ENCODE results near the gene ARID3A. TPM values are rescaled to one million over a fixed set of nuclear protein-coding genes. Genes with fewer than 3 reads are reported as not detected.

Gene ARID3A
- total and polyA plus RNA-seq, 2 of the 8 experiments (the other 6 are each of a cell fraction or from before 2014, with no cell fraction given) = 40.5 to 77.4 TPM

DNA sequence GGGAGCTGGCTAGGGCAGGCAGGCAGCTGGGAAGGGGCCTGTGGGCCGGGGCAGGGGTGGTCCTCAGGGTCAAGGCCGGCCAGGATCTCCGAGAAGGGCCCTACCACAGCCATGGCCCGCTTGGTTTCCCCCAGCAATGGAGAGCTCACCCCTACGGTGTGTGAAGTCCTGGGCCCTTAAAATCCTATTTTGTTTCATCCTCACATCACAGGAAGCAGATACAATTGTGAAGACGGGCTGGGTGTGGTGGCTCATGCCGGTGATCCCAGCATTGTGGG, 23.8 kb upstream of the ARID3A start (continued):
- TF ChIP-seq BCL11A (IDR thresholded peaks at IDR 0.05; ENCODE audit: low read depth in 2 of 2, low read length in 2 of 2) (no peak), BACH1 (IDR thresholded peaks at IDR 0.05; ENCODE audit: low read length) (no peak), CEBPB (IDR thresholded peaks at IDR 0.05; ENCODE audit: low read depth, low read length) (no peak), JUN (IDR thresholded peaks at IDR 0.05; ENCODE audit: low read depth, low read length) (no peak)
